Progenitor cell of endocrine pancreas (in vitro differentiated cells): ENCODE results near the gene MTHFSD. TPM values are rescaled to one million over a fixed set of nuclear protein-coding genes. Genes with fewer than 3 reads are reported as not detected.

ENCODE experiments used
- DNase-seq: peaks from one replicate; pipeline ENCODE4 v3.0.0; 2021; ENCODE audit warnings: low spot score; ENCODE audit not compliant: unreplicated experiment
- H3K27ac Mint-ChIP-seq: 2 replicates; pipeline ENCODE4 v1.8.0; 2021; ENCODE audit warnings: mild to moderate bottlenecking, moderate library complexity, mixed read lengths
- H3K27me3 Mint-ChIP-seq: 2 replicates; pipeline ENCODE4 v1.8.0; 2021; ENCODE audit warnings: mixed read lengths
- H3K36me3 Mint-ChIP-seq: 2 replicates; pipeline ENCODE4 v1.8.0; 2022; ENCODE audit warnings: mixed read lengths; ENCODE audit not compliant: insufficient read depth
- H3K4me1 Mint-ChIP-seq: 2 replicates; pipeline ENCODE4 v1.8.0; 2021; ENCODE audit warnings: low read depth, mixed read lengths
- H3K4me3 Mint-ChIP-seq: 2 replicates; pipeline ENCODE4 v1.8.0; 2021; ENCODE audit warnings: low read depth, mild to moderate bottlenecking, moderate library complexity, mixed read lengths
- H3K9me3 Mint-ChIP-seq: 2 replicates; pipeline ENCODE4 v1.8.0; 2021; ENCODE audit warnings: low read depth, mixed read lengths
- CTCF ChIP-seq: fragments of 200-600 bp; sonication (generic); IDR thresholded peaks from one replicate; pipeline ENCODE4 v1.5.0; 2021; ENCODE audit warnings: antibody characterized with exemption, mild to moderate bottlenecking; ENCODE audit not compliant: unreplicated experiment
- total RNA-seq: library from RNA; stranded (reverse); gene quantifications from 2 replicates; pipeline ENCODE4 v1.2.1, GENCODE V29; 2021

MTHFSD gene
- total RNA-seq, 1 donor from 2014 or later: 21.8 TPM

GRCh38 chr16:86577314-86577971, 22.4 kb upstream of the MTHFSD start:
- Mint-ChIP-seq H3K27ac (no peak overlapping the region), H3K27me3 (peaks cover 94% of the 10 kb centered on the region), H3K9me3 (no peaks in the 10 kb centered on the region), H3K4me3 (peak overlapping the region; percentile 24), H3K4me1 (peaks cover 15% of the 10 kb centered on the region), H3K36me3 (no peaks in the 10 kb centered on the region)
- TF ChIP-seq CTCF: no peak
- no peak for DNase-seq

- DNase-seq: no peak
- H3K27ac Mint-ChIP-seq: no peak overlapping the region
- TF ChIP-seq CTCF: no peak
- peaks cover 15% of the 10 kb centered on the region for H3K4me1 Mint-ChIP-seq
- no peaks in the 10 kb centered on the region for H3K9me3 Mint-ChIP-seq
- peak overlapping the region; percentile 70 for H3K4me3 Mint-ChIP-seq
- H3K36me3 Mint-ChIP-seq: no peaks in the 10 kb centered on the region
- peaks cover 94% of the 10 kb centered on the region for H3K27me3 Mint-ChIP-seq
Observed at GRCh38 chr16:86576591-86577313, 21.7 kb upstream of the MTHFSD start.

- H3K27me3 Mint-ChIP-seq: peaks cover 94% of the 10 kb centered on the region
- H3K36me3 Mint-ChIP-seq: no peaks in the 10 kb centered on the region
- no peaks in the 10 kb centered on the region for H3K9me3 Mint-ChIP-seq
- peak; percentile 79 for DNase-seq
- TF ChIP-seq CTCF: peak; percentile 69
- H3K4me3 Mint-ChIP-seq: peak overlapping the region; percentile 70
- peak overlapping the region; percentile 41 for H3K27ac Mint-ChIP-seq
- H3K4me1 Mint-ChIP-seq: peaks cover 15% of the 10 kb centered on the region
Observed at GRCh38 chr16:86575754-86576557, 20.9 kb upstream of the MTHFSD start.

- peaks cover 93% of the 10 kb centered on the region for H3K27me3 Mint-ChIP-seq
Observed at GRCh38 chr16:86575095-86575685, 20.2 kb upstream of the MTHFSD start.

More at GRCh38 chr16:86575095-86575685, 20.2 kb upstream of the MTHFSD start:
- Mint-ChIP-seq H3K4me3 (no peak overlapping the region), H3K27ac (no peak overlapping the region), H3K36me3 (no peaks in the 10 kb centered on the region), H3K4me1 (peaks cover 15% of the 10 kb centered on the region), H3K9me3 (no peaks in the 10 kb centered on the region)
- no peak for TF ChIP-seq CTCF
- DNase-seq: no peak
